ENCODE measurements around the gene AKR1C1. TPM values are rescaled to one million over a fixed set of nuclear protein-coding genes. Genes with fewer than 3 reads are reported as not detected.
"Not testable (repeated sequence)": the region's sequence is repeated elsewhere in the genome, so short reads cannot be mapped to it uniquely, and the experiment has no call there.

The AKR1C1 gene
- total and polyA plus RNA-seq, 2 donors (not counting 1 experiment from before 2014, with no cell fraction given) = 0.25 TPM; not detected in 1

- POLR2A ChIA-PET = no interaction called here
- H3K79me2 ChIP-seq (ENCODE audit: control insufficient read depth, insufficient read depth, low read length) = no peaks in the 10 kb centered on the region
- no peaks in the 10 kb centered on the region for H3K9me3 ChIP-seq (ENCODE audit: control extremely low read depth in 1 of 3, control insufficient read depth in 2 of 3, insufficient read depth in 1 of 3, low read length in 2 of 3)
- WGBS (ENCODE audit: insufficient coverage) = 75% methylated on average over 5 of the region's 7 CpGs
- no peak overlapping the region for H2AFZ ChIP-seq (ENCODE audit: insufficient read depth, low read depth, low read length, poor library complexity, severe bottlenecking)
- H3K4me1 ChIP-seq (ENCODE audit: control insufficient read depth in 2 of 2, insufficient read depth in 2 of 2, low read length in 2 of 2) = no peaks in the 10 kb centered on the region
- H4K20me1 ChIP-seq (ENCODE audit: control insufficient read depth, insufficient read depth, low read length, poor library complexity, severe bottlenecking) = no peaks in the 10 kb centered on the region
- H3K9ac ChIP-seq (ENCODE audit: low read length) = no peak overlapping the region
- H3K27ac ChIP-seq (ENCODE audit: low read length in 2 of 2) = no peak overlapping the region
- DNase-seq (no peak), ATAC-seq (ENCODE audit: low read depth) (no peak)
- H3K27me3 ChIP-seq (replicated peaks in 1 of 4; ENCODE audit: control extremely low read depth in 1 of 4, control insufficient read depth in 3 of 4, insufficient read depth in 4 of 4, low read length in 3 of 4) = no peaks in the 10 kb centered on the region
- TF ChIP-seq EZH2 (IDR thresholded peaks at IDR 0.05; ENCODE audit: borderline replicate concordance, insufficient read depth, low read depth, low read length, poor library complexity, severe bottlenecking) (no peak), CTCF (IDR thresholded peaks at IDR 0.05) (no peak)
- Mint-ChIP-seq H3K27me3 (no peaks in the 10 kb centered on the region), H3K4me1 (no peaks in the 10 kb centered on the region), H3K4me3 (no peak overlapping the region), H3K27ac (no peak overlapping the region), H3K9me3 (ENCODE audit: insufficient read depth) (no peaks in the 10 kb centered on the region)
- intact Hi-C loops (cut with micrococcal nuclease) = no loop called here
- no peak overlapping the region for H3K4me3 ChIP-seq (ENCODE audit: control extremely low read depth in 1 of 5, extremely low read depth in 1 of 5, insufficient read depth in 1 of 5, low read depth in 2 of 5, low read length in 4 of 5)
- H3K4me2 ChIP-seq (replicated peaks; ENCODE audit: low read depth, low read length, poor library complexity, severe bottlenecking) = no peak overlapping the region
- CTCF ChIA-PET = no interaction called here
- no peaks in the 10 kb centered on the region for H3K36me3 ChIP-seq (replicated peaks in 1 of 2; ENCODE audit: control extremely low read depth in 1 of 2, control insufficient read depth in 1 of 2, extremely low read depth in 1 of 2, insufficient read depth in 2 of 2, low read length in 1 of 2)
Measured at GRCh38 chr10:4939224-4940072, 23.8 kb upstream of the AKR1C1 start.

- DNase-seq; intact Hi-C loops (cut with micrococcal nuclease); H3K9me3 Mint-ChIP-seq (ENCODE audit: insufficient read depth); H3K36me3 ChIP-seq (replicated peaks in 1 of 2; ENCODE audit: control extremely low read depth in 1 of 2, control insufficient read depth in 1 of 2, extremely low read depth in 1 of 2, insufficient read depth in 2 of 2, low read length in 1 of 2); H3K4me1 ChIP-seq (ENCODE audit: control insufficient read depth in 2 of 2, insufficient read depth in 2 of 2, low read length in 2 of 2); H3K27ac Mint-ChIP-seq; ATAC-seq (ENCODE audit: low read depth); H3K79me2 ChIP-seq (ENCODE audit: control insufficient read depth, insufficient read depth, low read length); H3K4me2 ChIP-seq (replicated peaks; ENCODE audit: low read depth, low read length, poor library complexity, severe bottlenecking); H2AFZ ChIP-seq (ENCODE audit: insufficient read depth, low read depth, low read length, poor library complexity, severe bottlenecking); H3K9ac ChIP-seq (ENCODE audit: low read length); H3K27me3 Mint-ChIP-seq; CTCF ChIA-PET; H3K4me3 Mint-ChIP-seq; H3K4me3 ChIP-seq (ENCODE audit: control extremely low read depth in 1 of 5, extremely low read depth in 1 of 5, insufficient read depth in 1 of 5, low read depth in 2 of 5, low read length in 4 of 5); H3K9me3 ChIP-seq (ENCODE audit: control extremely low read depth in 1 of 3, control insufficient read depth in 2 of 3, insufficient read depth in 1 of 3, low read length in 2 of 3); POLR2A ChIA-PET; H3K4me1 Mint-ChIP-seq; H3K27me3 ChIP-seq (replicated peaks in 1 of 4; ENCODE audit: control extremely low read depth in 1 of 4, control insufficient read depth in 3 of 4, insufficient read depth in 4 of 4, low read length in 3 of 4); H4K20me1 ChIP-seq (ENCODE audit: control insufficient read depth, insufficient read depth, low read length, poor library complexity, severe bottlenecking); H3K27ac ChIP-seq (ENCODE audit: low read length in 2 of 2): not testable (repeated sequence)
- 90% methylated on average over 4 of the region's 6 CpGs for WGBS (ENCODE audit: insufficient coverage)
Measured at GRCh38 chr10:4940073-4940428, 23.2 kb upstream of the AKR1C1 start.

GRCh38 chr10:4940909-4941308 is 22.3 kb upstream of the AKR1C1 start:
- POLR2A ChIA-PET; H3K4me3 Mint-ChIP-seq; H3K4me2 ChIP-seq (replicated peaks; ENCODE audit: low read depth, low read length, poor library complexity, severe bottlenecking); H3K27ac Mint-ChIP-seq; ATAC-seq (ENCODE audit: low read depth); H3K9me3 Mint-ChIP-seq (ENCODE audit: insufficient read depth); H3K9me3 ChIP-seq (ENCODE audit: control extremely low read depth in 1 of 3, control insufficient read depth in 2 of 3, insufficient read depth in 1 of 3, low read length in 2 of 3); CTCF ChIA-PET; H3K4me1 Mint-ChIP-seq; H3K4me1 ChIP-seq (ENCODE audit: control insufficient read depth in 2 of 2, insufficient read depth in 2 of 2, low read length in 2 of 2); H2AFZ ChIP-seq (ENCODE audit: insufficient read depth, low read depth, low read length, poor library complexity, severe bottlenecking); H3K4me3 ChIP-seq (ENCODE audit: control extremely low read depth in 1 of 5, extremely low read depth in 1 of 5, insufficient read depth in 1 of 5, low read depth in 2 of 5, low read length in 4 of 5); intact Hi-C loops (cut with micrococcal nuclease); H3K9ac ChIP-seq (ENCODE audit: low read length); DNase-seq; H3K36me3 ChIP-seq (replicated peaks in 1 of 2; ENCODE audit: control extremely low read depth in 1 of 2, control insufficient read depth in 1 of 2, extremely low read depth in 1 of 2, insufficient read depth in 2 of 2, low read length in 1 of 2); H3K79me2 ChIP-seq (ENCODE audit: control insufficient read depth, insufficient read depth, low read length); H4K20me1 ChIP-seq (ENCODE audit: control insufficient read depth, insufficient read depth, low read length, poor library complexity, severe bottlenecking); H3K27me3 ChIP-seq (replicated peaks in 1 of 4; ENCODE audit: control extremely low read depth in 1 of 4, control insufficient read depth in 3 of 4, insufficient read depth in 4 of 4, low read length in 3 of 4); H3K27ac ChIP-seq (ENCODE audit: low read length in 2 of 2); H3K27me3 Mint-ChIP-seq: not testable (repeated sequence)
- WGBS (ENCODE audit: insufficient coverage) = no CpG with 5 or more reads among the region's 2 CpGs
